Epithelial cell of proximal tubule (primary cell): ENCODE results near the gene IQCC. TPM values are rescaled to one million over a fixed set of nuclear protein-coding genes. Genes with fewer than 3 reads are reported as not detected.

ENCODE experiments used
- DNase-seq: peaks from one replicate; pipeline ENCODE4 v3.0.0-alpha.2; 2011; ENCODE audit warnings: low read depth
- H3K4me3 ChIP-seq: 2 replicates; pipeline ENCODE4 v1.5.1; 2011; ENCODE audit warnings: low read depth, mild to moderate bottlenecking, low read length
- total RNA-seq: library from RNA; depleted of rRNA; stranded (reverse); fragments of >200 nt; gene quantifications from 2 replicates; pipeline ENCODE4 v1.2.3, GENCODE V29; 2015
- TF ChIP-seq, protein P1 (sequence below): conservative IDR thresholded peaks from 2 replicates; pipeline ENCODE4 v1.5.1; 2012; ENCODE audit warnings: low read depth, mild to moderate bottlenecking, low read length

IQCC gene
- total RNA-seq, 1 donor from 2014 or later = 4.6 TPM

- TF ChIP-seq, protein P1, sequence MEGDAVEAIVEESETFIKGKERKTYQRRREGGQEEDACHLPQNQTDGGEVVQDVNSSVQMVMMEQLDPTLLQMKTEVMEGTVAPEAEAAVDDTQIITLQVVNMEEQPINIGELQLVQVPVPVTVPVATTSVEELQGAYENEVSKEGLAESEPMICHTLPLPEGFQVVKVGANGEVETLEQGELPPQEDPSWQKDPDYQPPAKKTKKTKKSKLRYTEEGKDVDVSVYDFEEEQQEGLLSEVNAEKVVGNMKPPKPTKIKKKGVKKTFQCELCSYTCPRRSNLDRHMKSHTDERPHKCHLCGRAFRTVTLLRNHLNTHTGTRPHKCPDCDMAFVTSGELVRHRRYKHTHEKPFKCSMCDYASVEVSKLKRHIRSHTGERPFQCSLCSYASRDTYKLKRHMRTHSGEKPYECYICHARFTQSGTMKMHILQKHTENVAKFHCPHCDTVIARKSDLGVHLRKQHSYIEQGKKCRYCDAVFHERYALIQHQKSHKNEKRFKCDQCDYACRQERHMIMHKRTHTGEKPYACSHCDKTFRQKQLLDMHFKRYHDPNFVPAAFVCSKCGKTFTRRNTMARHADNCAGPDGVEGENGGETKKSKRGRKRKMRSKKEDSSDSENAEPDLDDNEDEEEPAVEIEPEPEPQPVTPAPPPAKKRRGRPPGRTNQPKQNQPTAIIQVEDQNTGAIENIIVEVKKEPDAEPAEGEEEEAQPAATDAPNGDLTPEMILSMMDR = no peak
- H3K4me3 ChIP-seq = peak within 1 kb of the TSS; percentile 83
- no peak for DNase-seq
Observed at GRCh38 chr1:32200226-32201010, 5.1 kb upstream of the IQCC start, which contains the start of gene CCDC28B. TSS of gene CCDC28B (plus strand) at chr1:32200595. CDS start at chr1:32201936, 1,341 bp downstream.

GRCh38 chr1:32201011-32201855 is 4.2 kb upstream of the IQCC start:
- no peak for DNase-seq
- H3K4me3 ChIP-seq = peak overlapping the region; percentile 83
- TF ChIP-seq, protein P1 = no peak

DNA sequence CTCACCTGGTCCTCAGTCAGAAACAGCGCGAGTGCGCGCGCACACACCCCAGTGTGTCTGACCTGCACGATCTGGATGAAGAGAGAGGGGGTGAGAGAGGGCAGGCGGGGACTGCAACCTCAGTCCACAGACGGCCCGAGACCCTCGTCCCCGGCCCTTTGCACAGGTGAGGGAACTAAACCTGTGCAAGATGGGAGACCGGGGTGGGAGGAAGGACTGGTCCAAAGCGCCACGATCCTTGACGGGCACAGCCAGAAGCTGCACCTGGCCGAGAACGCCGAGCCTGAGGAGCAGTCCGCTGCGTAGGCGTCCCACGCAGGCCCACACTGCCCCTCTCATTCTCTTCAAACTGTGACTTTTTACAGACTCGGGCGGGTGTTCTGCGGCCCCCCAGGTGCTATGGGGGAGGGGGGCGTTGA is 519 bp upstream of the IQCC start:
- TF ChIP-seq, protein P1 = no peak
- H3K4me3 ChIP-seq = peak overlapping the region; percentile 65
- DNase-seq = no peak

GRCh38 chr1:32208469-32208868 is 3.0 kb downstream of the IQCC start:
- no peak overlapping the region for H3K4me3 ChIP-seq
- no peak for DNase-seq
- TF ChIP-seq, protein P1 = no peak

DNA sequence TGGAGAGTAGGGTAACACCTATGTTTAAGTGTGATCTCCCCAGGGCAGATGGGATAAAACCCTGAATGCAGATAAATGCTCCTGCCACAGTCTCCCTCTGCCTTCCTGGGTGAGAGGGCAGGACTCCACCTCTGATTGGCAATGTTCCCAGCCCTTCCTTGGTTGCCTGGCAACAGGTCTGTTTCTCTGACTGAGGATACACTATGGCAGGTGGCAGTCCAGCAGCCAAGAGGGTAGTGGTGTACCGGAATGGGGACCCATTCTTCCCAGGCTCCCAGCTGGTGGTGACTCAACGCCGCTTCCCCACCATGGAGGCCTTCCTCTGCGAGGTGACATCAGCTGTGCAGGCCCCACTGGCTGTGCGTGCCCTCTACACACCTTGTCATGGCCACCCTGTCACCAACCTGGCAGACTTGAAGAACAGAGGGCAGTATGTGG is 3.4 kb downstream of the IQCC start, which contains the start of gene DCDC2B:
TSS of gene DCDC2B (plus strand) at position 199 of the 438 bp plus-strand sequence. CDS start at position 204, 5 bp downstream.
- H3K4me3 ChIP-seq = no peak within 1 kb of the TSS
- TF ChIP-seq, protein P1 = no peak
- peak; percentile 40 for DNase-seq

DNA sequence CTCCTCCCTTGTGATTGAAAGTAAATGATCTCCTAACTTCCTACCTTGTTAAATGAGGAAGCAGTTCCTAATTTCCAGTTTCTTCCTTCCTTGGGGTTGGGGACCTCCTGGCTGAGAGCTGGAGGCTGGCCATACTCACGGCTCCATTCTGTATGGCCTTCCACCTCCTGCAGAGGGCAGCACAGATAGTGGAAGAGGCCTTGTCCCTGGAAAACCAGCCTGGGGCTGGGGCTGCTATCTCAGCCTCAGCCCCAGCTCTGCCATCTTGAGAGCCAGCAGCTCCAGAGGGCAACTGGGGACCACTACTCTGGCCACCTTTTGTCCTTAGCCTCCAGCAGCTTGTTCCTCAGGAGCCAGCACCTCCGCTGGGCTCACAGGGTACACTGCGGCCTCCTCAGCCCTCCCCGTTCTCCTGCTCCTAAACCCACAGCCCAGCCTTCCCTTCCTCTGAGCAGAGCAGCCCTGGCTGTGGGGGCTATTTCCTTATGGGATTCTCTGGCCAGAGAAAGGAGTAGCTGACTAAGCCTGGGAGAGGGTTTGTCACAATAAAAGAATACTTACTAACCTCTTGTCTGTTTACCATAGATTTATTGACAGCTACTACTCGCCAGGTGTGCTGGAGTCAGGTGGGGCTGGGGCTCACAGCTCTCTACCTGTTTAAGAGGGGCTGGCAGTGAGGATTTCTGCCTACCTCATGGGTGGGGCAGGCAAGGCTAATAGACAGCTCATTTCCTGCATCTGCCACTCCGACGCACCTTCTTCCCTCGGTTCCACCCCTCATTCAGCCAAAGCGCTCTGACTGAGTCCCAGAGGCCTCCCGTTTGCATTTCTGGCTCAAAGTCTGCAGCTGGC is 10.4 kb downstream of the IQCC start:
- H3K4me3 ChIP-seq = no peak overlapping the region
- TF ChIP-seq, protein P1 = peak; percentile 86
- DNase-seq = no peak
